H1 (cell line): Measurements from ENCODE around the gene FGF6. TPM values are rescaled to one million over a fixed set of nuclear protein-coding genes. Genes with fewer than 3 reads are reported as not detected.
A peak's percentile ranks its signal among the peaks of the same experiment; 100 is the strongest.

ENCODE experiments used
- CTCF ChIA-PET: fragments of 300-600 bp; sonication (Branson Sonifier 250); formaldehyde crosslinking; loops from one replicate; lab custom pipeline; 2021; ENCODE audit not compliant: partially characterized antibody; lab: Charles Lee
- POLR2A ChIA-PET: fragments of 300-600 bp; sonication (Branson Sonifier 250); formaldehyde crosslinking; loops from one replicate; lab custom pipeline; 2021; ENCODE audit warnings: inconsistent platforms; ENCODE audit not compliant: partially characterized antibody; lab: Charles Lee
- DNase-seq, 2 experiments: peaks; one replicate each; pipeline versions ENCODE4 v3.0.0 to v3.0.0-alpha.2; 2010 to 2022; ENCODE audit warnings: low spot score in 2 of 2, low read depth in 1 of 2, mixed read lengths in 1 of 2
- FAIRE-seq: peaks from 2 replicates; lab custom pipeline; 2011; peaks lifted over from hg19 to GRCh38; lab: Jason Lieb, UNC
- H2AFZ ChIP-seq: 2 replicates; pipeline ENCODE4 v1.8.1; 2012; ENCODE audit warnings: low read length, inconsistent platforms
- H2AK5ac ChIP-seq: 2 replicates; pipeline ENCODE4 v1.6.1; 2013; ENCODE audit warnings: low read depth, low read length
- H2BK120ac ChIP-seq: replicated peaks from 2 replicates; pipeline ENCODE3; 2013; ENCODE audit warnings: low read depth, low read length, inconsistent platforms
- H2BK12ac ChIP-seq: 2 replicates; pipeline ENCODE4 v1.6.1; 2013; ENCODE audit warnings: low read depth, low read length
- H2BK15ac ChIP-seq: 2 replicates; pipeline ENCODE4 v1.6.1; 2013; ENCODE audit warnings: low read length
- H2BK20ac ChIP-seq: 2 replicates; pipeline ENCODE4 v1.6.1; 2013; ENCODE audit warnings: low read length
- H2BK5ac ChIP-seq: 2 replicates; pipeline ENCODE4 v1.6.1; 2013; ENCODE audit warnings: low read depth, low read length
- H3K14ac ChIP-seq: 2 replicates; pipeline ENCODE4 v1.6.1; 2013; ENCODE audit warnings: inconsistent platforms; ENCODE audit not compliant: insufficient read length
- H3K18ac ChIP-seq: 2 replicates; pipeline ENCODE4 v1.6.1; 2013; ENCODE audit warnings: low read length; ENCODE audit errors: extremely low read depth
- H3K23ac ChIP-seq: 2 replicates; pipeline ENCODE4 v1.6.1; 2013; ENCODE audit warnings: inconsistent platforms; ENCODE audit not compliant: insufficient read length
- H3K23me2 ChIP-seq: 2 replicates; pipeline ENCODE4 v1.6.1; 2013; ENCODE audit warnings: low read depth, low read length
- H3K27ac ChIP-seq: 2 replicates; pipeline ENCODE4 v1.6.1; 2011; ENCODE audit warnings: low read depth, low read length, inconsistent platforms
- H3K27me3 ChIP-seq, 4 experiments: replicated peaks in 1 of 4; 1 replicate in 1 of 4; 2 replicates in 3 of 4; pipeline versions ENCODE4 v1.6.1 to v1.8.1; 2011 to 2013; ENCODE audit warnings: low read length in 3 of 4, mild to moderate bottlenecking in 3 of 4, inconsistent platforms in 2 of 4, mixed read lengths in 2 of 4, moderate library complexity in 1 of 4; ENCODE audit not compliant: control insufficient read depth in 3 of 4, insufficient read depth in 3 of 4; ENCODE audit errors: extremely low read depth in 1 of 4
- H3K36me3 ChIP-seq, 4 experiments: 2 replicates each; pipeline versions ENCODE4 v1.6.1 to v1.8.1; 2011 to 2013; ENCODE audit warnings: mild to moderate bottlenecking in 4 of 4, low read length in 3 of 4, moderate library complexity in 2 of 4, control low read depth in 1 of 4, inconsistent platforms in 1 of 4; ENCODE audit not compliant: insufficient read depth in 4 of 4, control insufficient read depth in 2 of 4
- H3K4ac ChIP-seq: replicated peaks from 2 replicates; pipeline ENCODE3; 2013; ENCODE audit warnings: low read length, low read depth, mixed read lengths, inconsistent platforms; ENCODE audit not compliant: insufficient read length
- H3K4me1 ChIP-seq, 4 experiments: replicated peaks in 1 of 4; 1 replicate in 1 of 4; 2 replicates in 3 of 4; pipeline versions ENCODE4 v1.6.1 to v1.8.1; 2011 to 2013; ENCODE audit warnings: low read length in 3 of 4, inconsistent platforms in 2 of 4, mixed read lengths in 1 of 4; ENCODE audit not compliant: insufficient read depth in 4 of 4, control insufficient read depth in 3 of 4
- H3K4me2 ChIP-seq, 2 experiments: 2 replicates each; pipeline versions ENCODE4 v1.6.1 to v1.8.1; 2011 to 2013; ENCODE audit warnings: low read depth in 2 of 2, low read length in 2 of 2, control low read depth in 1 of 2, inconsistent platforms in 1 of 2, mild to moderate bottlenecking in 1 of 2; ENCODE audit not compliant: insufficient read depth in 1 of 2
- H3K4me3 ChIP-seq, 4 experiments: fragments of 200-600, 300-600 bp in 1 of 4; sonication (generic), shearing (Covaris generic), sonication (Bioruptor Twin) in 1 of 4; 2 replicates each; pipeline versions ENCODE4 v1.5.1 to v1.8.1; 2011 to 2016; ENCODE audit warnings: low read length in 4 of 4, low read depth in 3 of 4, control low read depth in 2 of 4, inconsistent platforms in 2 of 4, mild to moderate bottlenecking in 2 of 4, mixed read lengths in 1 of 4, moderate library complexity in 1 of 4; ENCODE audit not compliant: insufficient read depth in 2 of 4; ENCODE audit errors: extremely low read depth in 1 of 4
- H3K56ac ChIP-seq: replicated peaks from 2 replicates; pipeline ENCODE3; 2013; ENCODE audit warnings: low read depth, mild to moderate bottlenecking, mixed read lengths, low read length, inconsistent platforms; ENCODE audit not compliant: insufficient read length
- H3K79me1 ChIP-seq: 2 replicates; pipeline ENCODE4 v1.6.1; 2013; ENCODE audit warnings: low read depth, low read length, control low read depth
- H3K79me2 ChIP-seq, 2 experiments: 2 replicates each; pipeline versions ENCODE4 v1.6.1 to v1.8.1; 2012 to 2013; ENCODE audit warnings: low read length in 2 of 2, mild to moderate bottlenecking in 2 of 2, inconsistent platforms in 1 of 2; ENCODE audit not compliant: insufficient read depth in 2 of 2, control insufficient read depth in 1 of 2
- H3K9ac ChIP-seq, 4 experiments: replicated peaks in 1 of 4; 1 replicate in 1 of 4; 2 replicates in 3 of 4; pipeline versions ENCODE4 v1.6.1 to v1.8.1; 2011 to 2013; ENCODE audit warnings: low read depth in 3 of 4, low read length in 3 of 4, control low read depth in 2 of 4, mild to moderate bottlenecking in 2 of 4, moderate library complexity in 2 of 4, inconsistent platforms in 1 of 4; ENCODE audit errors: extremely low read depth in 1 of 4
- H3K9me3 ChIP-seq, 2 experiments: 2 replicates each; pipeline versions ENCODE4 v1.6.1 to v1.8.1; 2012 to 2013; ENCODE audit warnings: mild to moderate bottlenecking in 2 of 2, moderate library complexity in 2 of 2, control low read depth in 1 of 2, inconsistent platforms in 1 of 2, low read depth in 1 of 2, low read length in 1 of 2, mixed read lengths in 1 of 2; ENCODE audit not compliant: insufficient read depth in 2 of 2
- H4K20me1 ChIP-seq, 2 experiments: replicated peaks in 1 of 2; 2 replicates each; pipeline versions ENCODE3 to v1.8.1; 2011 to 2013; ENCODE audit warnings: inconsistent platforms in 2 of 2, low read length in 2 of 2, mild to moderate bottlenecking in 1 of 2; ENCODE audit not compliant: insufficient read depth in 2 of 2, control insufficient read depth in 1 of 2
- H4K5ac ChIP-seq: 2 replicates; pipeline ENCODE4 v1.6.1; 2013; ENCODE audit warnings: low read length, low read depth, mixed read lengths, inconsistent platforms; ENCODE audit not compliant: insufficient read length
- H4K8ac ChIP-seq: 2 replicates; pipeline ENCODE4 v1.8.0; 2013; ENCODE audit warnings: mild to moderate bottlenecking, moderate library complexity, low read length, inconsistent platforms; ENCODE audit not compliant: insufficient read depth; ENCODE audit errors: extremely low read depth
- H4K91ac ChIP-seq: replicated peaks from 2 replicates; pipeline ENCODE3; 2013; ENCODE audit warnings: low read length, mixed read lengths, inconsistent platforms; ENCODE audit not compliant: insufficient read length
- BACH1 ChIP-seq: IDR thresholded peaks from 2 replicates; pipeline ENCODE4 v1.6.1; 2012; ENCODE audit warnings: low read length, improper control_type of control experiment
- FOSL1 ChIP-seq: IDR thresholded peaks from 2 replicates; pipeline ENCODE4 v1.6.1; 2011; ENCODE audit warnings: mild to moderate bottlenecking, low read depth, low read length, moderate library complexity; ENCODE audit not compliant: insufficient read depth
- HDAC2 ChIP-seq, 2 experiments: fragments of 300-600 bp in 1 of 2; sonication (generic) in 1 of 2; IDR thresholded peaks; 2 replicates each; pipeline ENCODE4 v1.6.1; 2011 to 2012; ENCODE audit warnings: low read depth in 2 of 2, low read length in 2 of 2, mild to moderate bottlenecking in 2 of 2, moderate library complexity in 2 of 2, borderline replicate concordance in 1 of 2, inconsistent platforms in 1 of 2
- JUN ChIP-seq: IDR thresholded peaks from 2 replicates; pipeline ENCODE4 v1.6.1; 2011; ENCODE audit warnings: low read depth, mild to moderate bottlenecking, improper control_type of control experiment, low read length
- MAFK ChIP-seq: IDR thresholded peaks from 2 replicates; pipeline ENCODE4 v1.6.1; 2012; ENCODE audit warnings: low read depth, mild to moderate bottlenecking, improper control_type of control experiment, low read length
- MAX ChIP-seq: IDR thresholded peaks from 2 replicates; pipeline ENCODE4 v1.6.1; 2012; ENCODE audit warnings: inconsistent platforms
- POU5F1 ChIP-seq: IDR thresholded peaks from 2 replicates; pipeline ENCODE4 v1.6.1; 2011; ENCODE audit warnings: low read depth, mild to moderate bottlenecking, low read length, moderate library complexity
- RNF2 ChIP-seq: fragments of 200-900, 300-1000 bp; sonication (generic); IDR thresholded peaks from 2 replicates; pipeline ENCODE4 v1.7.1; 2016; ENCODE audit warnings: borderline replicate concordance, low read depth, mild to moderate bottlenecking, antibody characterized with exemption, low read length; ENCODE audit not compliant: poor library complexity, severe bottlenecking; ENCODE audit errors: missing control alignments
- SAP30 ChIP-seq: fragments of 300-600 bp; sonication (generic); IDR thresholded peaks from 2 replicates; pipeline ENCODE4 v1.7.1; 2012; ENCODE audit warnings: low read length, moderate library complexity, mild to moderate bottlenecking, inconsistent platforms; ENCODE audit not compliant: insufficient read depth, insufficient replicate concordance
- SIRT6 ChIP-seq: IDR thresholded peaks from one replicate; pipeline ENCODE4 v1.7.1; 2012; ENCODE audit warnings: low read length, inconsistent platforms
- SP4 ChIP-seq: IDR thresholded peaks from 2 replicates; pipeline ENCODE4 v1.6.1; 2012; ENCODE audit warnings: low read length, inconsistent platforms
- TAF1 ChIP-seq: IDR thresholded peaks from 2 replicates; pipeline ENCODE4 v1.6.1; 2011; ENCODE audit warnings: mild to moderate bottlenecking, low read depth, low read length
- TEAD4 ChIP-seq: IDR thresholded peaks from 2 replicates; pipeline ENCODE4 v1.6.1; 2012; ENCODE audit warnings: low read depth, low read length, inconsistent platforms, mixed read lengths
- WGBS, 2 experiments: shearing (Covaris generic) in 1 of 2; methylation state at CpG; one replicate each; pipeline versions ENCODE4 v1.1.6 to v1.1.7; 2013 to 2015; ENCODE audit warnings: low lambda C conversion rate in 2 of 2, mixed read lengths in 2 of 2, inconsistent platforms in 1 of 2, low coverage in 1 of 2, missing lambda C conversion rate in 1 of 2; ENCODE audit not compliant: insufficient replicate concordance in 2 of 2, insufficient coverage in 1 of 2, insufficient read length in 1 of 2; ENCODE audit errors: extremely low coverage in 1 of 2, missing lambda C conversion rate in 1 of 2; 5-methylcytosine and 5-hydroxymethylcytosine counted together
- polyA plus RNA-seq, 7 experiments: library from polyadenylated mRNA; depleted of rRNA in 3 of 7; stranded (reverse) in 5 of 7; unstranded in 2 of 7; fragments of >200 nt in 5 of 7; fragments of 200-250 nt in 2 of 7; gene quantifications; 1 replicate in 5 of 7; 2 replicates in 1 of 7; 4 replicates in 1 of 7; pipeline versions ENCODE4 v1.2.1 to v1.2.3, GENCODE V29; 2011 to 2013; ENCODE audit warnings: missing spikeins in 2 of 7, mixed read lengths in 2 of 7
- total RNA-seq: library from RNA; stranded (reverse); fragmentation: NEBNext Ultra II Directional; extraction: Animal tissue kit (Norgen Biotek cat#: 25700); gene quantifications from 2 replicates; pipeline ENCODE4 v1.2.1, GENCODE V29; 2021

FGF6 gene
- total and polyA plus RNA-seq, 2 of the 8 experiments (the other 6 are each of a cell fraction or from before 2014, with no cell fraction given) = not detected

GRCh38 chr12:4386801-4387200 is 58.8 kb downstream of the FGF6 start:
- Histone ChIP-seq H3K4me1 (peaks cover 0 to 3% (median 0%) of the 10 kb centered on the region in 4 experiments; a peak in 2 of 7 replicates), H4K20me1 (no peaks in the 10 kb centered on the region), H3K9me3 (no peaks in the 10 kb centered on the region), H3K23ac (no peak overlapping the region), H3K27me3 (no peaks in the 10 kb centered on the region), H3K36me3 (no peaks in the 10 kb centered on the region), H2BK12ac (no peak overlapping the region), H3K4ac (no peak overlapping the region), H4K8ac (no peak overlapping the region), H4K5ac (no peak overlapping the region), H3K4me2 (no peak overlapping the region), H3K56ac (no peak overlapping the region), H4K91ac (no peak overlapping the region), H2BK5ac (no peak overlapping the region), H2BK120ac (no peak overlapping the region), H3K23me2 (no peaks in the 10 kb centered on the region), H3K79me1 (no peaks in the 10 kb centered on the region), H2AK5ac (no peak overlapping the region), H3K79me2 (no peaks in the 10 kb centered on the region), H2BK20ac (no peak overlapping the region), H3K4me3 (no peak overlapping the region), H2BK15ac (no peak overlapping the region; the same call in 1 of the 2 replicates), H3K18ac (no peak overlapping the region), H3K27ac (no peak overlapping the region), H3K14ac (no peak overlapping the region), H3K9ac (peak overlapping the region in 1 of 4 experiments; percentile 18; a peak in 1 of 7 replicates), H2AFZ (no peak overlapping the region)
- FAIRE-seq = no peak
- peak in 1 of 2 experiments; percentile 24 for DNase-seq
- ChIA-PET POLR2A (no interaction called here), CTCF (interaction anchor here (1.0 kb wide), 1 partner anchor 201 kb away, joined by 3 read pairs; no protein-coding TSS in a partner anchor)
- whole genome bisulfite sequencing, 2 experiments = 84% methylated on average over 4 of the region's 4 CpGs; no CpG with 5 or more reads in 1 of the 2 experiments
- TF ChIP-seq SP4 (no peak), SAP30 (no peak), POU5F1 (no peak), MAX (no peak), SIRT6 (no peak), RNF2 (no peak), MAFK (no peak), TAF1 (no peak), JUN (no peak), TEAD4 (no peak), FOSL1 (no peak), BACH1 (no peak), HDAC2 (IDR thresholded peaks at IDR 0.05; ENCODE audit: borderline replicate concordance in 1 of 2, low read depth in 2 of 2, low read length in 2 of 2) (no peak)
